GM23338 (cell line): ENCODE measurements around the gene CAPN15. TPM values are rescaled to one million over a fixed set of nuclear protein-coding genes. Genes with fewer than 3 reads are reported as not detected.

Source experiments
- ATAC-seq: fragments of 200-7000 bp; cut with Tn5 transposase; 3 replicates; pipeline ENCODE4 v1.9.1; 2020
- DNase-seq: peaks from one replicate; pipeline ENCODE4 v3.0.0-alpha.2; 2015; ENCODE audit warnings: low spot score
- H2AFZ ChIP-seq: fragments of 200-600 bp; sonication (generic); 2 replicates; pipeline ENCODE4 v1.8.0; 2016; ENCODE audit warnings: antibody characterized with exemption, mild to moderate bottlenecking, moderate library complexity
- H3F3A ChIP-seq: fragments of 200-600 bp; sonication (generic); replicated peaks from 2 replicates; pipeline ENCODE4 v1.8.0; 2017; ENCODE audit warnings: antibody characterized with exemption, mixed run types, low read depth
- H3K27ac ChIP-seq: fragments of 200-600 bp; sonication (generic); 2 replicates; pipeline ENCODE4 v1.6.1; 2016; ENCODE audit warnings: low read depth
- H3K27me3 ChIP-seq: fragments of 200-600 bp; sonication (generic); 2 replicates; pipeline ENCODE4 v1.8.0; 2016; ENCODE audit warnings: mild to moderate bottlenecking, mixed run types, moderate library complexity; ENCODE audit not compliant: insufficient read depth
- H3K36me3 ChIP-seq: fragments of 200-600 bp; sonication (generic); 2 replicates; pipeline ENCODE4 v1.8.0; 2016; ENCODE audit warnings: mild to moderate bottlenecking; ENCODE audit not compliant: insufficient read depth
- H3K4me1 ChIP-seq: fragments of 200-600 bp; sonication (generic); 2 replicates; pipeline ENCODE4 v1.8.0; 2016; ENCODE audit warnings: mild to moderate bottlenecking, moderate library complexity; ENCODE audit not compliant: insufficient read depth
- H3K4me2 ChIP-seq: fragments of 200-600 bp; sonication (generic); 2 replicates; pipeline ENCODE4 v1.7.1; 2017; ENCODE audit warnings: mixed run types
- H3K4me3 ChIP-seq: fragments of 200-600 bp; sonication (generic); 2 replicates; pipeline ENCODE4 v1.6.1; 2016; ENCODE audit warnings: mixed run types
- H3K79me2 ChIP-seq: fragments of 200-600 bp; sonication (generic); replicated peaks from 2 replicates; pipeline ENCODE4 v1.8.0; 2017; ENCODE audit warnings: mild to moderate bottlenecking; ENCODE audit not compliant: insufficient read depth
- H3K9me2 ChIP-seq: fragments of 200-600 bp; sonication (generic); 2 replicates; pipeline ENCODE4 v1.8.0; 2017; ENCODE audit not compliant: insufficient read depth
- H4K20me1 ChIP-seq: fragments of 200-600 bp; sonication (generic); replicated peaks from 2 replicates; pipeline ENCODE4 v1.8.0; 2017; ENCODE audit warnings: mild to moderate bottlenecking; ENCODE audit not compliant: insufficient read depth
- H3K27ac Mint-ChIP-seq: 2 replicates; pipeline ENCODE4 v1.8.0; 2020; ENCODE audit warnings: inconsistent platforms, mild to moderate bottlenecking, moderate library complexity, mixed read lengths
- H3K27me3 Mint-ChIP-seq: 3 replicates; pipeline ENCODE4 v1.8.0; 2022; ENCODE audit warnings: low read depth, mild to moderate bottlenecking, moderate library complexity, mixed read lengths, inconsistent platforms; ENCODE audit not compliant: insufficient read depth, poor library complexity
- H3K36me3 Mint-ChIP-seq: 3 replicates; pipeline ENCODE4 v1.8.0; 2021; ENCODE audit warnings: low read depth, mild to moderate bottlenecking, inconsistent platforms, moderate library complexity, mixed read lengths
- H3K4me1 Mint-ChIP-seq: 3 replicates; pipeline ENCODE4 v1.8.0; 2020; ENCODE audit warnings: mild to moderate bottlenecking, inconsistent platforms, mixed read lengths
- H3K4me3 Mint-ChIP-seq: 3 replicates; pipeline ENCODE4 v1.8.0; 2021; ENCODE audit warnings: moderate library complexity, mild to moderate bottlenecking, inconsistent platforms, mixed read lengths
- H3K9me3 Mint-ChIP-seq: 3 replicates; pipeline ENCODE4 v1.8.0; 2020; ENCODE audit warnings: moderate library complexity, mild to moderate bottlenecking, inconsistent platforms, mixed read lengths
- CREB1 ChIP-seq: fragments of 250-450 bp; sonication (Bioruptor Pico); IDR thresholded peaks from 2 replicates; pipeline ENCODE4 v1.5.0; 2020; ENCODE audit warnings: low read depth, mild to moderate bottlenecking, moderate library complexity
- EZH2 ChIP-seq: fragments of 200-600 bp; sonication (generic); IDR thresholded peaks from one replicate; pipeline ENCODE4 v1.8.0; 2017; ENCODE audit warnings: antibody characterized with exemption, mild to moderate bottlenecking, low read depth; ENCODE audit not compliant: unreplicated experiment
- EZH2phosphoT487 ChIP-seq: fragments of 200-600 bp; sonication (generic); IDR thresholded peaks from one replicate; pipeline ENCODE4 v1.8.1; 2018; ENCODE audit warnings: antibody characterized with exemption; ENCODE audit not compliant: unreplicated experiment
- JUNB ChIP-seq: IDR thresholded peaks from one replicate; pipeline ENCODE4 v1.6.1; 2016; ENCODE audit warnings: antibody characterized with exemption; ENCODE audit not compliant: unreplicated experiment
- NANOG ChIP-seq: IDR thresholded peaks from 2 replicates; pipeline ENCODE4 v1.6.1; 2016; ENCODE audit warnings: antibody characterized with exemption, borderline replicate concordance
- POLR2AphosphoS5 ChIP-seq: IDR thresholded peaks from 2 replicates; pipeline ENCODE4 v1.6.1; 2016; ENCODE audit warnings: antibody characterized with exemption, low read depth
- STAT1 ChIP-seq: IDR thresholded peaks from one replicate; pipeline ENCODE4 v1.6.1; 2016; ENCODE audit warnings: antibody characterized with exemption; ENCODE audit not compliant: unreplicated experiment
- ZNF114 ChIP-seq: fragments of 250-450 bp; sonication (Bioruptor Pico); IDR thresholded peaks from 2 replicates; pipeline ENCODE4 v1.5.0; 2020; ENCODE audit warnings: mild to moderate bottlenecking, moderate library complexity
- ZNF331 ChIP-seq: fragments of 250-450 bp; sonication (Bioruptor Pico); IDR thresholded peaks from 2 replicates; pipeline ENCODE4 v1.5.0; 2020; ENCODE audit warnings: low read depth, mild to moderate bottlenecking, moderate library complexity
- polyA plus RNA-seq: library from polyadenylated mRNA; unstranded; fragments of >200 nt; fragmentation: Nextera tagmentation; extraction: Ambion mirVana; gene quantifications from 2 replicates; pipeline ENCODE4 v1.2.1, GENCODE V29; 2016
- total RNA-seq: library from RNA; depleted of rRNA; stranded (reverse); fragments of >200 nt; shearing (Covaris generic); gene quantifications from 2 replicates; pipeline ENCODE4 v1.2.3, GENCODE V29; 2014
- TF ChIP-seq, protein P1 (sequence below): IDR thresholded peaks from 2 replicates; pipeline ENCODE4 v1.6.1; 2016; ENCODE audit warnings: antibody characterized with exemption
- TF ChIP-seq, protein P2 (sequence below), 2 experiments: fragments of 200-600 bp in 1 of 2; sonication (generic) in 1 of 2; conservative IDR thresholded peaks; 2 replicates each; pipeline versions ENCODE4 v1.5.1 to v1.6.1; 2016 to 2017; ENCODE audit warnings: antibody characterized with exemption in 2 of 2, low read depth in 2 of 2, mild to moderate bottlenecking in 2 of 2, moderate library complexity in 1 of 2
- TF ChIP-seq, protein P3 (sequence below): IDR thresholded peaks from one replicate; pipeline ENCODE4 v1.6.1; 2018; ENCODE audit warnings: antibody characterized with exemption; ENCODE audit not compliant: unreplicated experiment
- TF ChIP-seq, protein P4 (sequence below): fragments of 250-450 bp; sonication (Bioruptor Pico); IDR thresholded peaks from 2 replicates; pipeline ENCODE4 v1.5.0; 2020; ENCODE audit warnings: mild to moderate bottlenecking, moderate library complexity

CAPN15 gene
- total and polyA plus RNA-seq, 2 experiments from 2014 or later = 27.3 to 164 TPM

DNA sequence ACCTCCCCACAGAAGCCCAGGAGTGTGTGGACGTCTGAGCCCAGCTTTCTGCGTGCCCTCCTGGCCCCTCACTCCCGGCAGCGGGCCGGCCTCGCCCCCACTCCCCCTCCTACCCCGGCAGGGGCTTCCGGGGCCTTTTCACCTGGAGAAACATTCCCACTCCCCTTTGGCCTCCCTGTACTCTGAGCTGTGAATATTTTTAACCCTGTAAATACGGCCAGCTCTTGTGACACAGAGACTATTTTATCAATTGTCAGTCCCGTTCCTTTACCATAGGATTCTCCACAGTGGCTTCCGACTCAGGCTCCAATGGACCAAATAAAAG lies 26.7 kb downstream of the CAPN15 start:
- H3K4me3 ChIP-seq = no peak overlapping the region
- TF ChIP-seq, protein P1, sequence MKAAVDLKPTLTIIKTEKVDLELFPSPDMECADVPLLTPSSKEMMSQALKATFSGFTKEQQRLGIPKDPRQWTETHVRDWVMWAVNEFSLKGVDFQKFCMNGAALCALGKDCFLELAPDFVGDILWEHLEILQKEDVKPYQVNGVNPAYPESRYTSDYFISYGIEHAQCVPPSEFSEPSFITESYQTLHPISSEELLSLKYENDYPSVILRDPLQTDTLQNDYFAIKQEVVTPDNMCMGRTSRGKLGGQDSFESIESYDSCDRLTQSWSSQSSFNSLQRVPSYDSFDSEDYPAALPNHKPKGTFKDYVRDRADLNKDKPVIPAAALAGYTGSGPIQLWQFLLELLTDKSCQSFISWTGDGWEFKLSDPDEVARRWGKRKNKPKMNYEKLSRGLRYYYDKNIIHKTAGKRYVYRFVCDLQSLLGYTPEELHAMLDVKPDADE = no peak
- no peak for TF ChIP-seq ZNF331 (CRISPR knock-in tag)
- no peak for TF ChIP-seq STAT1
- TF ChIP-seq EZH2phosphoT487 = no peak
- TF ChIP-seq EZH2 = no peak
- TF ChIP-seq ZNF114 (CRISPR knock-in tag) = no peak
- TF ChIP-seq, protein P2, sequence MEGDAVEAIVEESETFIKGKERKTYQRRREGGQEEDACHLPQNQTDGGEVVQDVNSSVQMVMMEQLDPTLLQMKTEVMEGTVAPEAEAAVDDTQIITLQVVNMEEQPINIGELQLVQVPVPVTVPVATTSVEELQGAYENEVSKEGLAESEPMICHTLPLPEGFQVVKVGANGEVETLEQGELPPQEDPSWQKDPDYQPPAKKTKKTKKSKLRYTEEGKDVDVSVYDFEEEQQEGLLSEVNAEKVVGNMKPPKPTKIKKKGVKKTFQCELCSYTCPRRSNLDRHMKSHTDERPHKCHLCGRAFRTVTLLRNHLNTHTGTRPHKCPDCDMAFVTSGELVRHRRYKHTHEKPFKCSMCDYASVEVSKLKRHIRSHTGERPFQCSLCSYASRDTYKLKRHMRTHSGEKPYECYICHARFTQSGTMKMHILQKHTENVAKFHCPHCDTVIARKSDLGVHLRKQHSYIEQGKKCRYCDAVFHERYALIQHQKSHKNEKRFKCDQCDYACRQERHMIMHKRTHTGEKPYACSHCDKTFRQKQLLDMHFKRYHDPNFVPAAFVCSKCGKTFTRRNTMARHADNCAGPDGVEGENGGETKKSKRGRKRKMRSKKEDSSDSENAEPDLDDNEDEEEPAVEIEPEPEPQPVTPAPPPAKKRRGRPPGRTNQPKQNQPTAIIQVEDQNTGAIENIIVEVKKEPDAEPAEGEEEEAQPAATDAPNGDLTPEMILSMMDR (conservative IDR thresholded peaks at IDR 0.05; ENCODE audit: low read depth in 2 of 2) = no peak
- TF ChIP-seq, protein P3, sequence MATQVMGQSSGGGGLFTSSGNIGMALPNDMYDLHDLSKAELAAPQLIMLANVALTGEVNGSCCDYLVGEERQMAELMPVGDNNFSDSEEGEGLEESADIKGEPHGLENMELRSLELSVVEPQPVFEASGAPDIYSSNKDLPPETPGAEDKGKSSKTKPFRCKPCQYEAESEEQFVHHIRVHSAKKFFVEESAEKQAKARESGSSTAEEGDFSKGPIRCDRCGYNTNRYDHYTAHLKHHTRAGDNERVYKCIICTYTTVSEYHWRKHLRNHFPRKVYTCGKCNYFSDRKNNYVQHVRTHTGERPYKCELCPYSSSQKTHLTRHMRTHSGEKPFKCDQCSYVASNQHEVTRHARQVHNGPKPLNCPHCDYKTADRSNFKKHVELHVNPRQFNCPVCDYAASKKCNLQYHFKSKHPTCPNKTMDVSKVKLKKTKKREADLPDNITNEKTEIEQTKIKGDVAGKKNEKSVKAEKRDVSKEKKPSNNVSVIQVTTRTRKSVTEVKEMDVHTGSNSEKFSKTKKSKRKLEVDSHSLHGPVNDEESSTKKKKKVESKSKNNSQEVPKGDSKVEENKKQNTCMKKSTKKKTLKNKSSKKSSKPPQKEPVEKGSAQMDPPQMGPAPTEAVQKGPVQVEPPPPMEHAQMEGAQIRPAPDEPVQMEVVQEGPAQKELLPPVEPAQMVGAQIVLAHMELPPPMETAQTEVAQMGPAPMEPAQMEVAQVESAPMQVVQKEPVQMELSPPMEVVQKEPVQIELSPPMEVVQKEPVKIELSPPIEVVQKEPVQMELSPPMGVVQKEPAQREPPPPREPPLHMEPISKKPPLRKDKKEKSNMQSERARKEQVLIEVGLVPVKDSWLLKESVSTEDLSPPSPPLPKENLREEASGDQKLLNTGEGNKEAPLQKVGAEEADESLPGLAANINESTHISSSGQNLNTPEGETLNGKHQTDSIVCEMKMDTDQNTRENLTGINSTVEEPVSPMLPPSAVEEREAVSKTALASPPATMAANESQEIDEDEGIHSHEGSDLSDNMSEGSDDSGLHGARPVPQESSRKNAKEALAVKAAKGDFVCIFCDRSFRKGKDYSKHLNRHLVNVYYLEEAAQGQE = no peak
- no peak for TF ChIP-seq POLR2AphosphoS5
- no peak for TF ChIP-seq JUNB
- no peak for TF ChIP-seq CREB1 (CRISPR knock-in tag)
- TF ChIP-seq, protein P4, sequence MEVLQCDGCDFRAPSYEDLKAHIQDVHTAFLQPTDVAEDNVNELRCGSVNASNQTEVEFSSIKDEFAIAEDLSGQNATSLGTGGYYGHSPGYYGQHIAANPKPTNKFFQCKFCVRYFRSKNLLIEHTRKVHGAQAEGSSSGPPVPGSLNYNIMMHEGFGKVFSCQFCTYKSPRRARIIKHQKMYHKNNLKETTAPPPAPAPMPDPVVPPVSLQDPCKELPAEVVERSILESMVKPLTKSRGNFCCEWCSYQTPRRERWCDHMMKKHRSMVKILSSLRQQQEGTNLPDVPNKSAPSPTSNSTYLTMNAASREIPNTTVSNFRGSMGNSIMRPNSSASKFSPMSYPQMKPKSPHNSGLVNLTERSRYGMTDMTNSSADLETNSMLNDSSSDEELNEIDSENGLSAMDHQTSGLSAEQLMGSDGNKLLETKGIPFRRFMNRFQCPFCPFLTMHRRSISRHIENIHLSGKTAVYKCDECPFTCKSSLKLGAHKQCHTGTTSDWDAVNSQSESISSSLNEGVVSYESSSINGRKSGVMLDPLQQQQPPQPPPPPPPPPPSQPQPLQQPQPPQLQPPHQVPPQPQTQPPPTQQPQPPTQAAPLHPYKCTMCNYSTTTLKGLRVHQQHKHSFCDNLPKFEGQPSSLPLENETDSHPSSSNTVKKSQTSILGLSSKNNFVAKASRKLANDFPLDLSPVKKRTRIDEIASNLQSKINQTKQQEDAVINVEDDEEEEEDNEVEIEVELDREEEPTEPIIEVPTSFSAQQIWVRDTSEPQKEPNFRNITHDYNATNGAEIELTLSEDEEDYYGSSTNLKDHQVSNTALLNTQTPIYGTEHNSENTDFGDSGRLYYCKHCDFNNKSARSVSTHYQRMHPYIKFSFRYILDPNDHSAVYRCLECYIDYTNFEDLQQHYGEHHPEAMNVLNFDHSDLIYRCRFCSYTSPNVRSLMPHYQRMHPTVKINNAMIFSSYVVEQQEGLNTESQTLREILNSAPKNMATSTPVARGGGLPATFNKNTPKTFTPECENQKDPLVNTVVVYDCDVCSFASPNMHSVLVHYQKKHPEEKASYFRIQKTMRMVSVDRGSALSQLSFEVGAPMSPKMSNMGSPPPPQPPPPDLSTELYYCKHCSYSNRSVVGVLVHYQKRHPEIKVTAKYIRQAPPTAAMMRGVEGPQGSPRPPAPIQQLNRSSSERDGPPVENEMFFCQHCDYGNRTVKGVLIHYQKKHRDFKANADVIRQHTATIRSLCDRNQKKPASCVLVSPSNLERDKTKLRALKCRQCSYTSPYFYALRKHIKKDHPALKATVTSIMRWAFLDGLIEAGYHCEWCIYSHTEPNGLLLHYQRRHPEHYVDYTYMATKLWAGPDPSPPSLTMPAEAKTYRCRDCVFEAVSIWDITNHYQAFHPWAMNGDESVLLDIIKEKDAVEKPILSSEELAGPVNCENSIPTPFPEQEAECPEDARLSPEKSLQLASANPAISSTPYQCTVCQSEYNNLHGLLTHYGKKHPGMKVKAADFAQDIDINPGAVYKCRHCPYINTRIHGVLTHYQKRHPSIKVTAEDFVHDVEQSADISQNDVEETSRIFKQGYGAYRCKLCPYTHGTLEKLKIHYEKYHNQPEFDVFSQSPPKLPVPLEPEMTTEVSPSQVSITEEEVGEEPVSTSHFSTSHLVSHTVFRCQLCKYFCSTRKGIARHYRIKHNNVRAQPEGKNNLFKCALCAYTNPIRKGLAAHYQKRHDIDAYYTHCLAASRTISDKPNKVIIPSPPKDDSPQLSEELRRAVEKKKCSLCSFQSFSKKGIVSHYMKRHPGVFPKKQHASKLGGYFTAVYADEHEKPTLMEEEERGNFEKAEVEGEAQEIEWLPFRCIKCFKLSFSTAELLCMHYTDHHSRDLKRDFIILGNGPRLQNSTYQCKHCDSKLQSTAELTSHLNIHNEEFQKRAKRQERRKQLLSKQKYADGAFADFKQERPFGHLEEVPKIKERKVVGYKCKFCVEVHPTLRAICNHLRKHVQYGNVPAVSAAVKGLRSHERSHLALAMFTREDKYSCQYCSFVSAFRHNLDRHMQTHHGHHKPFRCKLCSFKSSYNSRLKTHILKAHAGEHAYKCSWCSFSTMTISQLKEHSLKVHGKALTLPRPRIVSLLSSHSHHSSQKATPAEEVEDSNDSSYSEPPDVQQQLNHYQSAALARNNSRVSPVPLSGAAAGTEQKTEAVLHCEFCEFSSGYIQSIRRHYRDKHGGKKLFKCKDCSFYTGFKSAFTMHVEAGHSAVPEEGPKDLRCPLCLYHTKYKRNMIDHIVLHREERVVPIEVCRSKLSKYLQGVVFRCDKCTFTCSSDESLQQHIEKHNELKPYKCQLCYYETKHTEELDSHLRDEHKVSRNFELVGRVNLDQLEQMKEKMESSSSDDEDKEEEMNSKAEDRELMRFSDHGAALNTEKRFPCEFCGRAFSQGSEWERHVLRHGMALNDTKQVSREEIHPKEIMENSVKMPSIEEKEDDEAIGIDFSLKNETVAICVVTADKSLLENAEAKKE (CRISPR knock-in tag) = no peak
- TF ChIP-seq NANOG = no peak
- peak overlapping the region; percentile 26; the same call in 1 of the 2 replicates for H3K27ac ChIP-seq
- H3K9me3 Mint-ChIP-seq = no peaks in the 10 kb centered on the region
- ATAC-seq = no peak
- H2AFZ ChIP-seq = no peak overlapping the region
- 0 out of 2 replicates have a peak, but pooled peaks cover 3% of the 10 kb centered on the region for H3F3A ChIP-seq
- no peaks in the 10 kb centered on the region; the same call in 1 of the 2 replicates for H4K20me1 ChIP-seq
- no peaks in the 10 kb centered on the region for H3K79me2 ChIP-seq
- no peaks in the 10 kb centered on the region for H3K4me1 Mint-ChIP-seq
- H3K9me2 ChIP-seq = no peaks in the 10 kb centered on the region
- H3K4me1 ChIP-seq = no peaks in the 10 kb centered on the region; the same call in 1 of the 2 replicates
- DNase-seq = no peak
- H3K4me2 ChIP-seq = no peak overlapping the region
- peaks cover 11% of the 10 kb centered on the region for H3K27me3 ChIP-seq
- H3K27me3 Mint-ChIP-seq = peaks cover 8% of the 10 kb centered on the region
- H3K27ac Mint-ChIP-seq = no peak overlapping the region
- H3K36me3 Mint-ChIP-seq = peaks cover 3% of the 10 kb centered on the region; the same call in 1 of the 3 replicates
- H3K36me3 ChIP-seq = no peaks in the 10 kb centered on the region
- H3K4me3 Mint-ChIP-seq = no peak overlapping the region; the same call in 2 of the 3 replicates
